Umbilical cord (tissue), 1 donor: ENCODE results near the gene PSMC6. TPM values are rescaled to one million over a fixed set of nuclear protein-coding genes. Genes with fewer than 3 reads are reported as not detected.

Experiments used
- total RNA-seq: library from RNA; depleted of rRNA; stranded (reverse); fragments of >200 nt; gene quantifications from one replicate; pipeline ENCODE4 v1.2.3, GENCODE V29; 2014; ENCODE audit warnings: low replicate concordance; ENCODE audit not compliant: insufficient read depth

Gene PSMC6
- total RNA-seq, 1 donor from 2014 or later = 231 TPM

Other genes with a start within 250 kb of the PSMC6 start
- 13.7 TPM for gene TXNDC16, start 154.7 kb upstream of the PSMC6 start, total RNA-seq
- 4.1 TPM for gene GPR137C, start 154.4 kb upstream of the PSMC6 start, total RNA-seq
- gene ERO1A, start 11.6 kb upstream of the PSMC6 start, total RNA-seq = 67.4 TPM
- gene STYX, start 23.0 kb downstream of the PSMC6 start, total RNA-seq = 36.4 TPM
- gene GNPNAT1, start 84.4 kb downstream of the PSMC6 start, total RNA-seq = 13.7 TPM
- 383 TPM for gene FERMT2, start 243.8 kb downstream of the PSMC6 start, total RNA-seq